Pulmonary artery endothelial cell (primary cell): Measurements from ENCODE around the gene RRH. TPM values are rescaled to one million over a fixed set of nuclear protein-coding genes. Genes with fewer than 3 reads are reported as not detected.

ENCODE experiments used
- DNase-seq: peaks from one replicate; pipeline ENCODE4 v3.0.0-alpha.2; 2011; ENCODE audit warnings: low read depth, low spot score
- total RNA-seq: library from RNA; depleted of rRNA; stranded (reverse); fragments of >200 nt; gene quantifications from 2 replicates; pipeline ENCODE4 v1.2.3, GENCODE V29; 2014

RRH gene
- total RNA-seq, 1 donor from 2014 or later: 0.07 TPM

DNA sequence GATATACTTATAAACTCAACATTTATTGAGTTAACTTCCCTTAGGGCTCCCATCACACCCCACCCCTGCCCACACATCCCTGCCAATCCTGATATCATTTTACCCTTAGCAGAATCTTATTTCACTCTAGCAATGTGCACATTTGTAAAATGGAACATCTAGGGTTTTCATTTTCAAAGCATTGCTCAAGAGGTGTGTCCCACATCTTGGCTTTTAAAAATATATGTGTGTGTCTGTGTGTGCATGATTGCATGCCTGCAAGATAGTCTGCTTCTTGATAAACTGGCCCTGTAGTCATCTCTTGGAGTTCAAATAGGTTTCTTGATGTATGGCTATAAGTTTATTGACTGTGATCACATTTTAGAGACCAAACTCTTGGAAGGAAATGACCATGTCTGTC is 58.5 kb downstream of the RRH start:
- no peak for DNase-seq

DNA sequence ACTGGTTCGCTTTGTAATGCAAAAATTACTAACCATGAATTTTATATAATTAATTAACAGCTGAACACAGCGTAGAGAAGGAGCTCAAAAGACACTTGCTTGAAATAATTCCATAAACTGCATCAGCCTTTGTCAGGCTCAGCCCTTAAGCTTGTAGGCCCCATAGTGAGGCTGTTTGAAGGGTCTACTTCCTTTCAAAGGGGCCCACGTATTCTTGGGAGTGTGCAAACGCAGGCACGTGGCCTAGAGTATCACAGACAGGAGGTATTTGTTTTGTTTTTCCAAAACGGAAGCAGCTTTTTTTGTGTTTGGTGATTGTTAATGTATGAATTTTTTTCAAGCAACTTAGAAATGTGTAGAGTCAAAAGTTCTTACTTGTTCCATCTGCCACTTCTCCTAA is 59.3 kb downstream of the RRH start:
- no peak for DNase-seq

DNA sequence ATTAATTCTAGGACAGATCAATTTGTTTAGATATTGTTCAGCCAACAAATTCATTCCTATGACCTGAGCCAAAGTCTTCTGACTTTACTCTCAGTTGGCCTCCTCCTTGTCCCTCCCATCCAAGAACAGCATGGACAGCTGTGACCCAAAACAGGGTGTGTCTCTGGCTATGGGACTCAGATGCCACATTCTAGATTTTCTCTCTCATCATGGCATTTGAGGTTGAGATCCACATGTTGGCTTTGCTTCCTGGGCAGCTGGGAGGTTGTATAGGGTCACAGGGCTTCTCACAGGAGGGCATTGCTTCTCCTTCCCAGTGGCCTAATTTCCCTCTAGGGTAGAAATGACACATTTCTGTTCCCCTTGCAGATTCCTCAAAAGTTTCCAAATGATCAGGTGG is 62.3 kb downstream of the RRH start:
- no peak for DNase-seq

Other genes starting within 250 kb of the RRH start
- gene CASP6, start 124.5 kb upstream of the RRH start, total RNA-seq: 43.3 and 46.8 TPM in 2 replicates
- 12.6 and 14.8 TPM in 2 replicates for gene PLA2G12A, start 97.9 kb upstream of the RRH start, total RNA-seq
- 23.9 and 25.1 TPM in 2 replicates for gene CFI, start 26.0 kb upstream of the RRH start, total RNA-seq
- gene GAR1, start 12.2 kb upstream of the RRH start, total RNA-seq: 6.1 and 8.2 TPM in 2 replicates
- gene LRIT3, start 20.1 kb downstream of the RRH start, total RNA-seq: 0.04 TPM in 1 of 2 replicates, not detected in the other
- gene EGF, start 84.9 kb downstream of the RRH start, total RNA-seq: 0.04 and 0.07 TPM in 2 replicates